HepG2 (cell line): ENCODE results near the gene TROAP. TPM values are rescaled to one million over a fixed set of nuclear protein-coding genes. Genes with fewer than 3 reads are reported as not detected.
A peak's percentile ranks its signal among the peaks of the same experiment; 100 is the strongest.

Experiments
- ATAC-seq: fragments of 200-7000 bp; cut with Tn5 transposase; 3 replicates; pipeline ENCODE4 v1.9.1; 2020; ENCODE audit warnings: mild to moderate bottlenecking, moderate library complexity
- BruUV-seq: library from RNA; stranded (reverse); fragments of 400-500 nt; replicated peaks from 2 replicates; lab custom pipeline; 2021; lab: Mats Ljungman, UMichigan
- CTCF ChIA-PET: fragments of 300-600 bp; formaldehyde crosslinking; extraction: SDS; loops from one replicate; lab custom pipeline; 2021; ENCODE audit warnings: low total read pairs, inconsistent platforms, low intra/inter-chr PET ratio; lab: Yijun Ruan, JAX
- POLR2A ChIA-PET: fragments of 350-600 bp; sonication (Branson Sonifier 250); formaldehyde crosslinking; loops from one replicate; lab custom pipeline; 2020; ENCODE audit warnings: antibody characterized with exemption, inconsistent platforms; lab: Yijun Ruan, JAX
- DNase-seq: peaks from one replicate; pipeline ENCODE4 v3.0.0-alpha.2; 2015; ENCODE audit warnings: low spot score
- FAIRE-seq: peaks from 3 replicates; lab custom pipeline; 2011; peaks lifted over from hg19 to GRCh38; lab: Jason Lieb, UNC
- H2AFZ ChIP-seq: one replicate; pipeline ENCODE4 v1.6.1; 2011; ENCODE audit warnings: low read length, inconsistent platforms
- H3K27ac ChIP-seq: fragments of 300-600 bp; 3 replicates; pipeline ENCODE4 v1.8.0; 2011; ENCODE audit warnings: mixed run types, mild to moderate bottlenecking, mixed read lengths, low read length, inconsistent platforms; ENCODE audit not compliant: insufficient read depth; ENCODE audit errors: extremely low read length
- H3K27me3 ChIP-seq, 2 experiments: fragments of 200-600 bp in 1 of 2; 2 replicates in 1 of 2; 3 replicates in 1 of 2; pipeline versions ENCODE4 v1.6.0 to v1.8.0; 2011; ENCODE audit warnings: low read length in 2 of 2, mild to moderate bottlenecking in 2 of 2, moderate library complexity in 2 of 2, inconsistent platforms in 1 of 2; ENCODE audit not compliant: insufficient read depth in 2 of 2, control insufficient read depth in 1 of 2
- H3K36me3 ChIP-seq, 2 experiments: fragments of 200-600 bp in 1 of 2; replicated peaks in 1 of 2; 2 replicates in 1 of 2; 3 replicates in 1 of 2; pipeline versions ENCODE4 v1.5.1 to v1.8.0; 2011; ENCODE audit warnings: low read length in 2 of 2, inconsistent platforms in 1 of 2; ENCODE audit not compliant: insufficient read depth in 2 of 2, control insufficient read depth in 1 of 2
- H3K4me1 ChIP-seq: 2 replicates; pipeline ENCODE4 v1.5.1; 2012; ENCODE audit warnings: low read length, inconsistent platforms; ENCODE audit not compliant: insufficient read depth
- H3K4me2 ChIP-seq: 2 replicates; pipeline ENCODE4 v1.6.0; 2011; ENCODE audit warnings: low read depth, low read length, inconsistent platforms
- H3K4me3 ChIP-seq, 3 experiments: fragments of 200-600 bp in 1 of 3; sonication (generic), shearing (Covaris generic) in 1 of 3; replicated peaks in 1 of 3; 2 replicates each; pipeline ENCODE4 v1.5.1; 2011 to 2016; ENCODE audit warnings: low read length in 3 of 3, inconsistent platforms in 2 of 3, low read depth in 2 of 3, mild to moderate bottlenecking in 2 of 3, control low read depth in 1 of 3, mixed read lengths in 1 of 3; ENCODE audit not compliant: insufficient read depth in 1 of 3
- H3K79me2 ChIP-seq: one replicate; pipeline ENCODE4 v1.6.1; 2011; ENCODE audit warnings: low read length, inconsistent platforms; ENCODE audit not compliant: insufficient read depth
- H3K9ac ChIP-seq: 2 replicates; pipeline ENCODE4 v1.6.0; 2011; ENCODE audit warnings: mild to moderate bottlenecking, low read depth, low read length, inconsistent platforms; ENCODE audit not compliant: insufficient read depth
- H3K9me3 ChIP-seq: 2 replicates; pipeline ENCODE4 v1.5.1; 2012; ENCODE audit warnings: mild to moderate bottlenecking, low read length
- H4K20me1 ChIP-seq: 2 replicates; pipeline ENCODE4 v1.6.0; 2011; ENCODE audit warnings: inconsistent platforms, mild to moderate bottlenecking, low read length, moderate library complexity; ENCODE audit not compliant: insufficient read depth
- CSRNP1 ChIP-seq: sonication (generic); formaldehyde crosslinking; IDR thresholded peaks from 2 replicates; pipeline ENCODE4 v1.8.1; 2023; ENCODE audit warnings: mild to moderate bottlenecking, missing genetic modification reagents
- CTCF ChIP-seq: sonication (generic); formaldehyde crosslinking; IDR thresholded peaks from 2 replicates; pipeline ENCODE4 v1.5.0; 2020; ENCODE audit warnings: mild to moderate bottlenecking, missing genetic modification reagents, moderate library complexity
- ERF ChIP-seq: IDR thresholded peaks from 2 replicates; pipeline ENCODE4 v1.6.1; 2018; ENCODE audit warnings: missing biosample characterization, missing genetic modification reagents
- FOXA1 ChIP-seq, 2 experiments: fragments of 450-650 bp in 1 of 2; sonication (generic) in 1 of 2; formaldehyde crosslinking in 1 of 2; IDR thresholded peaks; 2 replicates each; pipeline versions ENCODE4 v1.4.0 to v1.6.1; 2016 to 2020; ENCODE audit warnings: missing genetic modification reagents in 1 of 2
- MED1 ChIP-seq: sonication (generic); formaldehyde crosslinking; IDR thresholded peaks from 2 replicates; pipeline ENCODE4 v1.4.0; 2020; ENCODE audit warnings: missing genetic modification reagents
- NFE2L2 ChIP-seq: fragments of 150-350 bp; IDR thresholded peaks from 2 replicates; pipeline ENCODE4 v1.6.1; 2014; ENCODE audit warnings: low read length
- SAP130 ChIP-seq: IDR thresholded peaks from 2 replicates; pipeline ENCODE4 v1.6.1; 2016; ENCODE audit warnings: low read depth
- SIN3A ChIP-seq: IDR thresholded peaks from 2 replicates; pipeline ENCODE4 v1.6.1; 2011; ENCODE audit warnings: low read depth, mild to moderate bottlenecking, control low read depth, low read length, borderline replicate concordance
- SMYD3 ChIP-seq: sonication (generic); formaldehyde crosslinking; IDR thresholded peaks from 2 replicates; pipeline ENCODE4 v1.8.1; 2023; ENCODE audit warnings: mild to moderate bottlenecking, missing genetic modification reagents
- SRF ChIP-seq: IDR thresholded peaks from 2 replicates; pipeline ENCODE4 v1.6.1; 2011; ENCODE audit warnings: mild to moderate bottlenecking, low read depth, low read length, moderate library complexity
- SSRP1 ChIP-seq: IDR thresholded peaks from 2 replicates; pipeline ENCODE4 v1.6.1; 2016; ENCODE audit warnings: control low read depth
- STAG1 ChIP-seq: sonication (generic); formaldehyde crosslinking; IDR thresholded peaks from 2 replicates; pipeline ENCODE4 v1.4.0; 2020; ENCODE audit warnings: missing genetic modification reagents
- TFAP4 ChIP-seq: sonication (generic); IDR thresholded peaks from 2 replicates; pipeline ENCODE4 v1.6.1; 2016; ENCODE audit warnings: low read depth, borderline replicate concordance
- WIZ ChIP-seq: sonication (generic); formaldehyde crosslinking; IDR thresholded peaks from 2 replicates; pipeline ENCODE4 v1.5.1; 2020; ENCODE audit warnings: mild to moderate bottlenecking, missing genetic modification reagents
- ZNF230 ChIP-seq: sonication (generic); formaldehyde crosslinking; IDR thresholded peaks from 2 replicates; pipeline ENCODE4 v1.4.0; 2020; ENCODE audit warnings: mild to moderate bottlenecking, missing genetic modification reagents
- ZNF383 ChIP-seq: sonication (generic); formaldehyde crosslinking; IDR thresholded peaks from 2 replicates; pipeline ENCODE4 v1.4.0; 2020; ENCODE audit warnings: missing genetic modification reagents, mild to moderate bottlenecking, borderline replicate concordance
- ZNF7 ChIP-seq: IDR thresholded peaks from 2 replicates; pipeline ENCODE4 v1.6.1; 2016; ENCODE audit warnings: missing biosample characterization, missing genetic modification reagents
- ZNF770 ChIP-seq: sonication (generic); formaldehyde crosslinking; IDR thresholded peaks from 2 replicates; pipeline ENCODE4 v1.5.0; 2020; ENCODE audit warnings: mild to moderate bottlenecking, missing genetic modification reagents
- whole genome bisulfite sequencing: methylation state at CpG from one replicate; pipeline ENCODE4 v1.1.6; 2017; ENCODE audit warnings: low lambda C conversion rate; 5-methylcytosine and 5-hydroxymethylcytosine counted together
- in situ Hi-C: cut with HindIII; loops from 2 replicates; pipeline ENCODE4 v1.10.0; 2017; ENCODE audit warnings: low pct_unique_long_range_greater_than_20kb; ENCODE audit not compliant: extremely low pct_ligation_motif_present
- intact Hi-C: fragments of 100-400 bp; cut with micrococcal nuclease; formaldehyde crosslinking; loops from one replicate; pipeline ENCODE4 v1.10.0; 2022; ENCODE audit not compliant: unreplicated experiment
- polyA plus RNA-seq, 8 experiments: library from polyadenylated mRNA; depleted of rRNA in 3 of 8; stranded (reverse) in 7 of 8; unstranded in 1 of 8; fragments of >200 nt; fragmentation: Illumina TruSeq in 4 of 8; extraction: Trizol in 4 of 8; gene quantifications; 2 replicates each; pipeline versions ENCODE4 v1.2.1 to v1.2.3, GENCODE V29; 2011 to 2016; ENCODE audit warnings: low read depth in 4 of 8, missing spikeins in 1 of 8, mixed read lengths in 1 of 8; ENCODE audit not compliant: insufficient read depth in 1 of 8
- total RNA-seq, 5 experiments: library from RNA; depleted of rRNA; stranded (reverse); fragments of >200 nt; fragmentation: Illumina TruSeq; extraction: Trizol; gene quantifications; 2 replicates each; pipeline ENCODE4 v1.2.3, GENCODE V29; 2016; ENCODE audit warnings: low read depth in 1 of 5

Gene TROAP
- total and polyA plus RNA-seq, 2 of the 13 experiments (the other 11 are each of a cell fraction or from before 2014, with no cell fraction given) = 22.5 to 30.9 TPM

GRCh38 chr12:49369411-49370145 is 46.5 kb downstream of the TROAP start:
- POLR2A ChIA-PET = no interaction called here
- intact Hi-C loops = loop anchor here (10.0 kb wide), 1 partner anchor 55 kb away; no protein-coding TSS in a partner anchor
- BruUV-seq = no TSS peak
- FAIRE-seq (no peak), DNase-seq (peak; percentile 41), ATAC-seq (peak; percentile 45)
- TF ChIP-seq ERF (CRISPR knock-in tag) = 0 out of 2 replicates have a peak, but pooled peaks have one; percentile 13
- TF ChIP-seq ZNF383 = no peak
- no peak for TF ChIP-seq WIZ
- 0 out of 2 replicates have a peak, but pooled peaks have one; percentile 30 for TF ChIP-seq SMYD3 (CRISPR knock-in tag)
- TF ChIP-seq CSRNP1 = no peak
- peak; percentile 84 for TF ChIP-seq TFAP4
- no peak for TF ChIP-seq NFE2L2
- TF ChIP-seq SIN3A = 0 out of 2 replicates have a peak, but pooled peaks have one; percentile 51
- peak; percentile 83 for TF ChIP-seq ZNF7 (CRISPR knock-in tag)
- 0 out of 2 replicates have a peak, but pooled peaks have one; percentile 18 for TF ChIP-seq CTCF (CRISPR knock-in tag)
- no peak for TF ChIP-seq FOXA1 (IDR thresholded peaks at IDR 0.05)
- TF ChIP-seq FOXA1 (CRISPR knock-in tag; IDR thresholded peaks at IDR 0.05) = no peak
- no peak for TF ChIP-seq SRF
- TF ChIP-seq SAP130 = peak; percentile 28; the same call in 1 of the 2 replicates
- no peak for TF ChIP-seq ZNF230 (CRISPR knock-in tag)
- 0 out of 2 replicates have a peak, but pooled peaks have one; percentile 5 for TF ChIP-seq STAG1
- TF ChIP-seq MED1 = peak; percentile 31; the same call in 1 of the 2 replicates
- no peak for TF ChIP-seq ZNF770 (CRISPR knock-in tag)
- TF ChIP-seq SSRP1 (CRISPR knock-in tag) = no peak
- no peaks in the 10 kb centered on the region for H3K9me3 ChIP-seq
- peak overlapping the region; percentile 35 for H3K27ac ChIP-seq
- H4K20me1 ChIP-seq = peaks cover 3% of the 10 kb centered on the region; the same call in 1 of the 2 replicates
- CTCF ChIA-PET = no interaction called here
- H3K27me3 ChIP-seq = no peaks in the 10 kb centered on the region; a peak in 1 of 5 replicates
- WGBS = 52% methylated on average over 6 of the region's 6 CpGs
- H2AFZ ChIP-seq = no peak overlapping the region
- H3K36me3 ChIP-seq = peaks cover 0 to 1% of the 10 kb centered on the region in 2 experiments; a peak in 2 of 5 replicates
- peak overlapping the region; percentile 4 to 45 (median 7); a peak in 4 of 6 replicates for H3K4me3 ChIP-seq
- H3K79me2 ChIP-seq = peaks cover 63% of the 10 kb centered on the region
- H3K4me1 ChIP-seq = peaks cover 71% of the 10 kb centered on the region
- in situ Hi-C loops = loop anchor here (5.0 kb wide), 1 partner anchor 128 kb away; no protein-coding TSS in a partner anchor
- peak overlapping the region; percentile 81 for H3K4me2 ChIP-seq
- H3K9ac ChIP-seq = peak overlapping the region; percentile 89
